ENCODE results near the gene NHS.
"Not testable (repeated sequence)": the region's sequence is repeated elsewhere in the genome, so short reads cannot be mapped to it uniquely, and the experiment has no call there.

Gene NHS

DNA sequence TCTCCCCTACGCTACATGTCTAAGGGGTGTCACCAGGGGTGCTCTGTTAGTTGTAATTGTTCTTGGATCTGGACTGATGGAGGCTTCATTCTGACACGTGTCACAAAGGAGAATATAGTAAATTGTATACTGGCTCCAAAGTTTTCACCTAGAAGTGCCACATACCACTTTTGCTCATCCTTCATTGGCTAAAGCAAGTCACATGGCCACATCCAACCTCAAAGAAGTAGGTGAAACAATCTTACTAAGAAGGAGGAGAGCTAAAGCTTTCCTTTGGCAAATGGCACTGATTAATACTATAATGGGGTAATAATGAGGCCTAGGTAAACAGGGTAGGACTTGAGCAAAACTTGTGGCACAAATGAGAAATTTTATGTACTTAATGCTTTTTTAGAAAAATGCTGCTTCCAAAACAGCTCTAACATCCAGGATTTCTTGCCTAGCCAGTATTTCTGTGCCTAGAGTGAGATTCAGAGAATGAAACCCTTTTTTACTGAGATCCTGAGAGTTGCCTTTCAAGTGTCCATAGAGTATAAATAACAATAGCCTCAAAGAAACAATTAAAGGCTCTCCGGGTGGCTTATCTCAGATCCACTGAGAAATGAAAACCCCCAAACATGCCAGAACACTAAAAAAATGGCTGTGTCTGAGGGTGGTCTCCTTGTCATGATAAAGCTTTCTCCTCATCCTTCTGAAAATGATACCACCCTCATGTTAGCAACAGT is 34.7 kb downstream of the NHS start:
- DNase-seq, result no peak

DNA sequence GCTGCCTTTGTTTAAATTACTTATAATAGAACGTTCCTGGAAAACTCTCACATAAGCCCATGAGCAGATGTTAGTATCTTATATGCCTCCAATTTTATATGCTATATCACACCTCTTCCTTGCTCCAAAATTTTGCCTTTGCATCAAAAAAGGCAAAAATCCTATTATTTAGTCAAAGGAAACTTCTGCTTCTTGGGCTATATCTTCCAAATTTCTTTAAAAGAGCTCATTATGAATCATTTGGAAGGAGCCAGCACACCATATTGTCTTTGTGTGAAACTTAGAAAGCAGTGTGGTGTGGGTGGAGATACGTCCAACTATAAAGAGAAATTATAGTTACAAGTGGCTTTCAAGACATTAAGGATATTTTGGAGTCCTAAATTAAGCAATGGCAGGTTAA is 35.7 kb downstream of the NHS start:
- DNase-seq, result no peak

DNA sequence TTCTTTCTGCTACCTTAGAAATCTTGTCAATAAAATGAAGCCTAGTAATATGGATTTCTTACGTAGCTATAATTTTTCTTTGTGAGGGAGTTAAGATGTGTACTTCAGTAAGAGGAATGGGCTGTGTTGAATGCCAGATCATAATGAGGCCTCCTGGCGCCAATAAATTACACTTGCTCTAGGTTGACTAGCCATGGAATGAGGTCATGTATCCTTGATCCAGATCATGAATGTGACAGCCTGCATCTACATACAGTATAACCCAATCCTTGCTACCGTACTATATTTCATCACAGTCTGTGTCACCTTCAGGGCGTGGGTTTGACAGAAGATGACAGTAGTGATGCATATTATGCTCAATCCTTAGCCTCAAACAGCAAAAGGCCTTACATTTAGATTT is 36.2 kb downstream of the NHS start:
- DNase-seq, result no peak

DNA sequence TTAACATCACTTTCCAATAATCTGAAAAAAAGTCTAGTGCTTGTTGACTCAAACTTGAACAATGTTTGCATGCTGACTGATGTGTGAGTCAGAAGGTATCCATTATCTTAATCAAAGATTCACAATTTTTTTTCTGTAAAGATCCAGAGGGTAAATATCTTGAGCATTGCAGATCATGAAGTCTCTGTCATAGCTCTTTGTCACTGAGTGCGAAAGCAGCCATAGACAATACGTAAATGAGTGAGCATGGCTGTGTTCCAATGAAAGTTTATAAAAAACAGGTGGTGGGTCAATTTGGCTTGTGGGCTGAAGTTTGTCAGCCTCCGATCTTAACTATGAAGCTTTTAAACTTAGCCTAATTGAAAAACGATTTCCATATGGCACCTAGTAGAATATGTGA is 37.7 kb downstream of the NHS start:
- DNase-seq, result no peak

DNA sequence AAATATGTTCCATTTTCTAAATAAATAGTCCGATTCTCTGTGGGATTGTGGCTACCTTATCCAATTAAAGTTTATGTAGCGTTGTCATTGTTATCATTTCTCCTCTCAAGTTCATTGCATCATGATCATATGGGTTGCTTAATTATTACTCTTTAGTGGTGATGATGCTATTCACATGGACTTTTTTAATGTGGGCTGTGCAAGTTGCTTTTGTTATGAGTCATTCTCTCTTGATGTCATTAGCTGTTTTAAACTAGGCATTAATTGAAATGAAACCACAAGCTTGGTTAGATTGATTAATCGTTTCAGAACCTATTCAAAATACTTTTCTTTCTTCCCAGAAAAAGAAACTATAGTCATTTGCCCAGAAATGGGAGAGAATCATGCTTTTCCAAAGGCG is 38.2 kb downstream of the NHS start:
- DNase-seq, result no peak

DNA sequence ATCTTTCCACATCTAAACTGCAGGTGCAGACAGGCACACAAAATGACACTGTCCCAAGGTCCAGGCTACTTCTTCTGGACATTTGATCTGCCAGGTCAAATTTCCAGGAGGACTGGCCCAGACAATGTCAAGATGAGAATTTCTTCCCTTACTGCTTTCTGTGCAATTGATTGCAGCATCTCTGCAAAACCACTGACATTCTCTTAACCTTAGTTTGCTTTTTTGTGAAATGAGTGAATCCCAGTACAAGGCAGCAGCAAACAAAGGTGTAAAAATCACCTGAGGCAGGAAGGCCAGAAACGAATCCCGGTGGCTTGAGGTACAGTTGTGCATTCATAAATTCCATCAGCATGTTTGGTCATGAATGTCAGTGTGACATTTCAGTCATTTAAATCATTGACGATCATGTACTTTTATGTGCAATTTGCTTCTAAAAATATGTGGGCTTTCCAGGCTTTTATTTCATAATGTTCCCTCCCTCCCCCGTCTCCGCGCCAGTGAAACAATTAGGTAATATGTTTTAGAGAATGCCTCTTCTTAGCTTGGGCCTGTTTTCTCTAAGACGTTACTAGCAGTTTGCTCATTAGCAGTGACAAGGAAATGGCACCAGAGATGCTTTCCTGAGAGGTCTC is 39.1 kb downstream of the NHS start:
- DNase-seq, result no peak

DNA sequence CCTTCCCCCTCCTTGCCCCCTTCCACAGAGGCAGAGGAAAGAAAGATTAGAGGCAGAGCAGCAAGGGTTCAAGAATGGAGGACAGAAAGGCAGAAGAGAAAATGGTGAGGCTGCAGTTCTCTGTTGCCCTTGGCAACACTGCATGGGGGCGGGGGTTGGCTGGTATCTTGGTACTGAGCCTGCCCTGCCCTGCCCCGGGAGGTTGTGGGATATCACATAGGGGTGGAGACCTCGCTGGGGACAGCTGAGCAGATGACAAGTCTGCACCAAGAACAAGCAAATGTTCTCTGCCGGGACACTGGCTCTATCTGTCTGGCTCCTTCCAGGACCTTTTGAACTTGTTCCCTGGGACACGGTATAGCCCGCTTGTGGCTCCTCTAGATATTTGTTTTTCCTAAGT is 39.8 kb downstream of the NHS start:
- no peak for DNase-seq

DNA sequence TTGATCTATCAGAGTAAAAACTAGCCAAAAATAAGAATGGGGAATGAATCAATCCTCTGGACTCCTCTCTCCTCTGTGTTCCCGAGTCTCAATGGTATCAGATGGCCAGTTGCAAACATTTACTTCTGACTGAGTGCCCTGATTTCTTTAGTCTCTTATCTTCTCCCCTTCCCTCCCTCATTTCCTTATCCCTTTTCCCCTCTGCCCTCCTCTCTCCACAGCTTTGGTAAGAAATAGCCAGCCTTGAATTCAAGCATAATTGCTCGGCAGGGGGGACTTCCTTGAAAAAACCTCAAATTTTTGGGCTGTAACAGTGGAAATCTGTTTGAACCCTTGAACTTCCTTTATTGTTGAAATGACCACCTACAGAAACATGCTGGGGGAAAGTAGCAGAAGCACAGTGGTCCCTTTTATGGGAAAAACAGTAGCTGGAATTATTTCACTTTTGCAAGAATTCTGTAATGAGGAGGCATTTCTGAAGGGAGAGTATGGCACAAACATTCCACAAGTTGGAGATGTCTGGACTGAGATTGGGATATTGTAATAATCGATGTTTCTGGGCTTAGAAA is 40.3 kb downstream of the NHS start:
- no peak for DNase-seq

DNA sequence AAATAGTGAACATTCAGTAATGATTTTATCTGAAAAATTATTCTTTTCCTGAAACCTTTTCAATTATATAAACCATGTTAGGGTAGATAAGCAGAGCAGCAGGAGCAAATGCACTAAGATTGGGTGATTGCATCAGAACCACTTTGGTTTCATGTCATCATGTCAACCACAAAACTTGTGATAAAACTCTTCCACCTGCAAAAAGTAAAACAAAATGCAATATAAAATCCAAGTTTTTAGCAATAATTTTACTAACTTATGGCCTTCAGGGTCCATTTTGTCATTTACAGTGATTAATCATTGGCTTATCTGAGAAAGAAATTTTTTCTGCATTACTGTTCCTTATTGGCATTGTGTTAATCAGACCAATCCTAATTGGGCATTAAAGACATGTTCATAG is 42.4 kb downstream of the NHS start:
- no peak for DNase-seq

DNA sequence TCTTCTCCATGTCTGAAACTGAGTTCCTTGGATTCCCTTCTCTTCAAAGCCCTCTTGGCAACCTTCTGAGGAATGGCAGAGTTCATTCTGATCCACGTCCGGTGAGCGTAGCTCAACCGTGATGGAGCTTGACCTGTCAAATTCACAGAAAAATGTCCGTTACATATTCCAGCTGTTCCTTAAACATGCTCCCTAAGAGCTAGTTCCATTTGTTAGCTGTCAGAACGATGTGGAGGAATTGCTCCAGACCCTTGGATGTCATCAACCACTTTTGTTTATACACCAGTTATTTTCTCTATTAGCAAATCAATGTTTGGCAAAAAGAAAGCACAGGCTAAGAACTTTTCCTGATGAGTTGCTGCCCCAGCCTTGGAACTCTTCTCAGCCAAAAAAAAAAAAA is 50.1 kb downstream of the NHS start:
- DNase-seq, result no peak

DNA sequence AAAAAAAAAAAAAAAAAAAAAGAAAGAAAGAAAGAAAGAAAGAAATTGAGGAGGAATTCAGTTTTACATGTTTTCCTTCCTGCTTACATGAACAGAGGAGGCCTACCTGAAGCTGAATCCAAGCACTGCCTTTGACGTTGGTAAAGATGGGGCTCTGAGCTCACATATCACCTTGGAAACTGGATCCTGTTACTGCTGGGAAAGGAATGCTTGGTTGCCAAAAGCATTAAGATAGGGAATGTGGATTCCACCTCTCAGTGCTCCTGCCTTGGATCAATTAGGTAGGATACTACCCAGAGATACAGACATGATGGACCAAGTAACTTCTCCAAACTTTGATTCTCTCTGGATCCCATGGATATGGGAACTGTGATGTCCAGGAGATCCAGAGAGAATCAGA is 50.6 kb downstream of the NHS start:
- no peak for DNase-seq

DNA sequence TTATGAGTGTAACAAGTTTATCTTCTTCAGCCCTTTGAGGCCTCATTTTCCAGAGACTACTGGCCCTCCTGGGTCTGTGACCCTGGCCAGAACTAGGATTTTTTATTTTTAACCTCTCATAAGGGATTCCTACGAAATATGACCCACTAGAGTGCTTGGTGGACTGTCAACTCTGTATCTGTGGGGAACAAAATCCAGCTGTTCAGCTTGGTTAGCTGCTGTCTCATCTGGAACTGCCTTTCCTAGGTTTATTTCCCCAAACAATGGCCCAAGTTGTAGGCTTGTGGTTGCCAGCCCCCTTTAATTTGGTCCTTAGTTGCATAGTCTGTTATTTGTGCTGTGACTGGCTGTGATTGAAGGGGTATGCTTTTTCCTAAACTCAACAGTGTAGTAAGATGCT is 56.2 kb downstream of the NHS start:
- DNase-seq, result no peak

DNA sequence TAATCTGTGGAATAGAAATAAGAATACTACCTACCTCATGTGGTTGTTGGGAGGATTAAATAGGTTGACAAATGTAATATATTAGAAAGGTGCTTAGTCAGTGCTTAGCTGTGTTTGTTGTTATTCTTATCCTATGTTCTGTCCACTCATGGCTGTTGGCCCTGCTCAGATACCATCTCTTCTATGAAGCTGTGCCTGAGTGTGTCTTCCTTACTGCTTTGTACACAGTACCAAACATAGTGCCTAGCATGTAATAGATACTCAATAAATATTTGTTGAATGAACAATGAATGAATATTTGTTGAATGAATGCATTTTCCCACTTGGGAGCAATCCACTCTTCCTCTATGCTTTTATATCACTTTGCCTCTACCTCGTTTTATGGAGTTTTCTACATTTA is 57.2 kb downstream of the NHS start:
- DNase-seq, result no peak

DNA sequence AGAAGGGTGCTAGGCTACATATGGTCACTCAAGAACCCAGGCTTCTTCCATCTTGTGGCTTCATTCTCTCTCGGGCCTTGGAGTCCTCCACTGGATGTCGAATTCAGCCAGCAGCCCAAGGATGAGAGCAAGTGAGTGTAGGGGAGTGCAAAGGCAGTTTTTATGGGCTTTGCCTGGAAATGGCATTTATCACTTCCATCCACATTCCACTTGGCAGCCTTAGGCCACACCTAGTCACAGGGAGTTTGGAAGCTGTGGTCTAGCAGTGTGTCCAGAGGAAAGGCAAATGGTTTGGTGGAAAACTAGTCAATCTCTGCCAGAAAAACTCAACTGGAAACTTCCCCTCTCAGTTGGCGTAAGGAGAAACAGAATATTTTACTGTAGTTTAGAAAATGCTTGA is 59.0 kb downstream of the NHS start:
- no peak for DNase-seq

DNA sequence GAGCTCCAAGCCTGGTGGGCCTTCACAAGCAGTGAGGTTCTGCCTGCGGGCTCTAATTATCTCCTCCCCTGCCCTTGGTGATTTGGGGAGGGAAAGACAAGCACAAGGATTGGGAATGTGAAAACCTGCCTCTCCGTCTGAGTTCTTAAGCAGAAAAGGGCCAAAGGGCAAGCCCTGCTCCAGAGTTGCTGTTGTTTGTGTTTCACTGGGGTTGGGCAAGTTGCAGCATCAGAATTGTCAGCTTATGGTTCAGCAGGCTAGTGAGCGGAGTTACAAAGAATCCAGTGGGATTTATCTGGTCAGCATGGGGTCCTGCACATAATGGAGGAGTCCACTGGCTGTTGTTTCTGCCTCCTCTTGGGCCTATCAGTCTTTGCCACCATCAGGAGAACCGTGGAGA is 60.5 kb downstream of the NHS start:
- DNase-seq, result no peak

DNA sequence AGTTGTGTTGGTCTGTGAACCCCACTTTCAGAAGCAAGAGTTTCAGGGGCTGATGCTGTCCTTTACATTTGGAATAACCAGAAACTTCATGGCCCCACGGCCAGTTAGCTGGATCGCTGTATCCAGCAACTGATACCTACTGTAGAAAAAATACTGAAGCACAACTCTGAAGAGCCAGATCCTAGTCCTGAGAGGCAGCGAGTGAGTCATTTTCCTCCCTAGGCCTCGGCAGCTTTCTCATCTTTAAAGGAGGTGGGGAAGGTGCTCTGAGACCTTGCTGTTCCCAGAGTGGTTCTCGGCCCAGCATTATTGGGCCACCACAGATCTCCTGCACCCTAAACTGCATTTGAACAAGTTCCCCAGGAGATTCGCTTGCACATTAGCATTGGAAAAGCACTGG is 63.2 kb downstream of the NHS start:
- DNase-seq, result no peak

DNA sequence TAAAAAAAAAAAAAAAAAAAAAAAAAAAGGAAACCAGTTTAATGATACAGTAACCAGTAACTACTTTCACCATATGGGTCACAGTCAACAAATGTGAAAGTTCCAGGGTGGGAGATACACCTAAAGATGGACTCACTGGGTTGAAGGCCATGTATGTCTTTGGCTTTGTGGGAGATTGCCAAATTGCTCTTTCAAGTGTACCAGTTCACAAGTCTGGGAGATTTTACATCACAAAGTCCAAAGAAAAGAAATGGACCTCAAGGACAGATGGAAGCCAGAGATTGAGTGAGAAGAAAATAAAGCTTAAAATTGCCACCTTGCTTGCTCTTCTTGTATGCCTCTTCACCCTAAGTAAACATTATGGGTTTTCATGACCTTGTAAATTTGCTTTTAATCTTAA is 65.3 kb downstream of the NHS start:
- DNase-seq, result no peak

DNA sequence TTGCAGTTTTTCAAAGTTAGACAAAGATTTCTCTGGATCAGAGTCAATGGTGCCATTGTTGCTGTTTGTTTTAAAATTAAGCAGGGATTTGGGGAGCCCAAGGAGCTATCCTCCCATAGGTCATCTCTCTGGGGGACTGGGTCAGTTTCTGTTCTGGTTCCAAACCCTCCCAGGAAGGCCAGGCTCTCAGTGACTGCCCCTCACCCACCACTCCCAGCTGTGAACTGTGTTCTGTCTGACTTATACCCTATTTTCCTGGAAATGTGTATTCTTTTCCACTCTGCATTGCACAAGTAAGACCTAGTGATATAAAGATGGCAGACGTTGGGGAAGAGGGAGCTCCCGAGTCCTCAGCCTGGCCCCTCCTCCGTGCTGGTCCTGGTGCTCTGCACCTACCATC is 65.8 kb downstream of the NHS start:
- DNase-seq, result no peak

DNA sequence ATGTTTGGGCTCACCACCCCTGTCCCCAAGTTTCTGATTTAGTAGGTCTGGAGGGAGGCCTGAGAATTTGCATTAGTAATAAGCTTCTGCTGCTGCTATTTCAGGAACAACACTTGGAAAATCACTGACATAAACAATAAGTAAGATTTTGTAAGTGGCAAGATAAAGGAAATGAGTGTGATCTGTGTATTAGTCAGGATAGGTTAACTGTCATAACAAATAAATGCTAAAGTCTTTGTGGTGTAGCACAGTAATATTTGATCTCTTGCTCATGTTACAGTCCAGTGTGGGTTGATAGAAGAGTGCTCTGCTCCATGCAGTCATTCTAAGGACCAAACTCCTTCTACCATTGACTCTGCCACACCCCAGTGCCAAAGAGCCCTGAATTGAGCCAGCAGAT is 67.0 kb downstream of the NHS start:
- DNase-seq, result no peak

DNA sequence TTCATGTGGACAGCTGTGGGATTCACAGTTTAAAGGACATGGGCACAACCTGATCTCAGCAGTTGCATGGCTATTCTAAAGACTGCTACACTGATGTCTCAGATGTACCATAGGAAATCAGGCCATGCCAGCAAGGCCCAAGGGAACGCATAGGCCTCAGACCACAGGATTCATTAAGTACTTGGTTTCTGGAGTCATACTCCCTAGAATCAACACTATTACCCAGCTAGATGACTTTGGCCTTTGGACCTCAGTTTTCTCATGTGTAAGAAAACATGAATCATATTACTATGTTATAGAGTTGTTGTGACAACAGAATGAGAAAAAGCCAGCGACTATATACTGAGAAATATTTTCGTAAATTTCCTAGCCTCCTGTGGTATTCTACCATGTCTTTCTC is 67.9 kb downstream of the NHS start:
- DNase-seq, result no peak

DNA sequence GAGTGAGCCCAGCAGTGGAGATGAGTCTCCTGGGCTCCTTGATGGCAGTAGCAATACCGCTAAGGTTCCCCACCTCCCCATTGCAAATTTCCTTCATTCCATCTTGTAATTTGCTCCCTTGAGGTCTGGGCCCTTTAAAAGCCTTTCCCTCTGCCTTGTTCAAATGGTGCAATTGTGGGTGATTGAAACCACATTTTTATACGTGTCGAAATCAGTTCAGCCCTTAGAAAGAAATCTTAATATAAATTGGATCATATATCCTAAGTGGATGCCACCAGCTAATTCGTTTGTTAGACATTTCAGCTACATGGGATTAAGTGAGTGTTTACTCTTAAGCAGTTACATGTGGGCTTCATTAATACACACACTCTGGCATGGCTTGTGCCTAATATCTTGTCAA is 68.6 kb downstream of the NHS start:
- DNase-seq, result no peak

DNA sequence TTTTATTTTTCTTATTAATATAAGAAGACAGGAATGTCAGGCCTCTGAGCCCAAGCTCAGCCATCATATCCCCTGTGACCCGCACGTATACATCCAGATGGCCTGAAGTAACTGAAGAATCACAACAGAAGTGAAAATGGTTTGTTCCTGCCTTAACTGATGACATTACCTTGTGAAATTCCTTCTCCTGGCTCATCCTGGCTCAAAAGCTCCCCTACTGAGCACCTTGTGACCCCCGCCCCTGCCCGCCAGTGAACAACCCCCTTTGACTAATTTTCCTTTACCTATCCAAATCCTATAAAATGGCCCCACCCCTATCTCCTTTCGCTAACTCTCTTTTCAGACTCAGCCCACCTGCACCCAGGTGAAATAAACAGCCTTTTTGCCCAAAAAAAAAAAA is 71.3 kb downstream of the NHS start:
- DNase-seq, result not testable (repeated sequence)

DNA sequence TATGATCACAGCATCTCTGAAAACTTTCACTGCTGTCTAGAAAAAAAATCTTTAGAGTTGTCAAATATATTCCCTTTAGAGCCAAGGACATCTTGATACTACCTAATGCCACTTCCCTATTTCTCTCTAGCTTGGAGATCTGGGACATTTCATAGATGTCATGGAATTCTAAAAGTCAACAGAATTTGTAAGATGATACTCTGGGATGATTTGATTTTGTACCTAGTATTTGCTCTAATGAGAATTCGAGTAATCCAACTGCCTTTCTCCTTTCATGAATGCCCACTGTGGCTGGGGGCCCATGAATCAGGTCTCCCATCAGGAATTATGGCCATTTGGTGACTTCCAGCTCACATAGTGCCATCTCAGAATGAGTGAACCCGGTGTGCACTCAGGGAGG is 73.2 kb downstream of the NHS start:
- no peak for DNase-seq

DNA sequence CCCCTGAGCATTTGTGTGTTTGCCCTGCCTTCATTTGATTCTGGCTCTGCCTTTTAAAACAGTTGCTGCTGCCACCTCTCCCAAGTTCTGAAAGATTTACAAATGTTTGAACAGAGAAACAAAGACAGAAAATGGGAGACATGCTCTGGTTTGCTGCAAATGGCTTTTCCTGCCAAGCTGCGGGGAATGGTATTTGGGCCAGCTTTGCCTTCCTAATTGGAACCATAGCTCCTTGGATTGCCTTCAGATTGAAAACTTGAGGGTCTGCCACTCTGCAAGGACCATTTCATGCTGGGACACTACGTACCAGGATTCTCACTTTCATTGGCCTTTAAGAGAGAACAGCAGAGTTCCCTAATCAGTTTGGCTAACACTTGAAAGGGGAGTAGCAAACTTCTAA is 74.9 kb downstream of the NHS start:
- DNase-seq, result no peak

DNA sequence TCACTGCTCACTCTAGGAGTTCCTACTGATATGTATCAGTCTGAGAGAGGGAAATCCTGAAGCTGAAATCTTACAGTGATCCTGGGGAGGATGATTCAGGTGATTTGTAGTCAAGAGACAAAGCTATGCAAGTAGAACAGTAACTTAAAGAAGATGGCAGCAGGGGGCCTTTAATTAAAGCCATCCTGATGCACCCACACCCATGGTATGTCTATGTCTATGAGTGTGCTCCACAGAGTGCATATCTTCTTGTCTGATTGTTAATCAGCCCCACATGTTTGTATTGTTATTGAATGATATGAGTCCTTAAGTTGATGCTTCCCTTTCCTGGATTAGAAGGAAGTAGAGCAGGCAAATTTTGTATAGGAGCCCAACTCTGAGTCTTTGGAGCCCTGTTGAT is 78.8 kb downstream of the NHS start:
- DNase-seq, result no peak
